GM19452 (cell line): ENCODE data around the gene OR2T1.
"Not testable (repeated sequence)": the region's sequence is repeated elsewhere in the genome, so short reads cannot be mapped to it uniquely, and the experiment has no call there.

Experiments used
- ATAC-seq: cut with Tn5 transposase; IDR thresholded peaks from one replicate; pipeline ENCODE4 v1.9.1; 2021; ENCODE audit not compliant: unreplicated experiment

The OR2T1 gene

GRCh38 chr1:248433811-248434415 is 31.1 kb downstream of the OR2T1 start:
- ATAC-seq, result not testable (repeated sequence)

GRCh38 chr1:248434913-248435312 is 32.1 kb downstream of the OR2T1 start:
- not testable (repeated sequence) for ATAC-seq

- ATAC-seq, result not testable (repeated sequence)
Observed at GRCh38 chr1:248436303-248436702, 33.5 kb downstream of the OR2T1 start.

GRCh38 chr1:248438668-248439067 is 35.8 kb downstream of the OR2T1 start:
- ATAC-seq, result not testable (repeated sequence)

GRCh38 chr1:248439283-248439682 is 36.4 kb downstream of the OR2T1 start:
- ATAC-seq, result not testable (repeated sequence)

GRCh38 chr1:248442500-248443277 is 39.8 kb downstream of the OR2T1 start:
- not testable (repeated sequence) for ATAC-seq

GRCh38 chr1:248444603-248445002 is 41.8 kb downstream of the OR2T1 start:
- not testable (repeated sequence) for ATAC-seq

- ATAC-seq, result not testable (repeated sequence)
Observed at GRCh38 chr1:248445399-248445798, 42.6 kb downstream of the OR2T1 start, which contains the start of gene OR2T2. Gene OR2T2, plus strand, starts transcription at chr1:248445637. Its CDS starts 7,161 bp downstream, at chr1:248452798.

GRCh38 chr1:248448409-248449074 is 45.7 kb downstream of the OR2T1 start:
- peak; percentile 51 for ATAC-seq

- ATAC-seq, result not testable (repeated sequence)
Observed at GRCh38 chr1:248449821-248450465, 47.1 kb downstream of the OR2T1 start.

GRCh38 chr1:248450466-248451145 is 47.8 kb downstream of the OR2T1 start:
- peak; percentile 45 for ATAC-seq

- not testable (repeated sequence) for ATAC-seq
Observed at GRCh38 chr1:248453619-248454018, 50.8 kb downstream of the OR2T1 start.

- not testable (repeated sequence) for ATAC-seq
Observed at GRCh38 chr1:248455045-248455444, 52.2 kb downstream of the OR2T1 start.

GRCh38 chr1:248456635-248457034 is 53.8 kb downstream of the OR2T1 start:
- ATAC-seq, result not testable (repeated sequence)
